NCI-H2227 (cell line): Measurements from ENCODE around the gene DES.

Experiments used
- DNase-seq: peaks from one replicate; lab custom pipeline; 2025; ENCODE audit not compliant: unreplicated experiment; lab: John Stamatoyannopoulos, UW

Gene DES

DNA sequence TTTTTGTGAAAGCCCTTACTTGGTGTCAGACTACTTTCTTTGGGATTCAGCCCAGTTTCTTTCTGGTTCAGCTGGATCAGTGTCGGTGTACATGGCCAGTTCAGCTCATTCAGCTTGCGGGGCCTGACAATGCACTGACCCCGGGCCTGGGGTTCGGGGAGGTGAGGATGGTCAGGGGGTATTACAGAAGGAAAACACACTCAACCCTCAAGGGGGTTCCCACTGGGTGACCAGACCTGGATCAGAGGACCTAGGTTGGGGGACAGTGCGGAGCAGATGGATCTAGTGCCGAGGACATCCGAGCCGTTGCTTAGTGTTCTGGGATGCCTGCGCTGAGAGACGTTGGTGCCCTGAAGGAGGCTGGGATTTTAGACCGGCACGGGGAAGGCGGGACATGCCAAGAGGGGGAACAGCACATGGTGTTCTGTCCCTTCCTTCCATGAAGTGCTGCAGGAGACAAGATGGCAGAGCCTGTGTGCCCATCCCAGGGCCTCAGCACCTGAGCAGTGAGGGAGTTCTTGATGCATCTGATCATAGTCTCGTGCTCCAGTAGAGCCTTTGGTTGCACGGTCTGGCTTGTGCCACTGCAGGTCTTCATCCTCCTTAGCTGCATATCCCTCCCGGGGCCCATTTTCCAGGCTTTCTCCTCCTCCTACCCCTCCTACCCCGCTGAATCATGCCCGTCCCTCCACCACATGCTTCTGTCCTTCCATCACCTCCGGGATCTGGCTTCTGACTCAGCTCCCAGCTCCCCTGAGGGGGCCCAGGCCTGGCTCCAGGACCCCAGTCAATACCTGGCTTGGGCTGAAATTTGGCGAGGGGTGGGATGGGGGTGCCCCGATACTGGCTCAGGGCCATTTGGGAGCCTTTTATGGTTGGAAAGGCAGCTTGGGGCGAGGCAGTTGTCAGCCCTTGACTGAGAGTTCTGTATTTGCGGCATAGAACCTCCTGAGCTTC lies 34.5 kb downstream of the DES start:
- DNase-seq: no peak

DNA sequence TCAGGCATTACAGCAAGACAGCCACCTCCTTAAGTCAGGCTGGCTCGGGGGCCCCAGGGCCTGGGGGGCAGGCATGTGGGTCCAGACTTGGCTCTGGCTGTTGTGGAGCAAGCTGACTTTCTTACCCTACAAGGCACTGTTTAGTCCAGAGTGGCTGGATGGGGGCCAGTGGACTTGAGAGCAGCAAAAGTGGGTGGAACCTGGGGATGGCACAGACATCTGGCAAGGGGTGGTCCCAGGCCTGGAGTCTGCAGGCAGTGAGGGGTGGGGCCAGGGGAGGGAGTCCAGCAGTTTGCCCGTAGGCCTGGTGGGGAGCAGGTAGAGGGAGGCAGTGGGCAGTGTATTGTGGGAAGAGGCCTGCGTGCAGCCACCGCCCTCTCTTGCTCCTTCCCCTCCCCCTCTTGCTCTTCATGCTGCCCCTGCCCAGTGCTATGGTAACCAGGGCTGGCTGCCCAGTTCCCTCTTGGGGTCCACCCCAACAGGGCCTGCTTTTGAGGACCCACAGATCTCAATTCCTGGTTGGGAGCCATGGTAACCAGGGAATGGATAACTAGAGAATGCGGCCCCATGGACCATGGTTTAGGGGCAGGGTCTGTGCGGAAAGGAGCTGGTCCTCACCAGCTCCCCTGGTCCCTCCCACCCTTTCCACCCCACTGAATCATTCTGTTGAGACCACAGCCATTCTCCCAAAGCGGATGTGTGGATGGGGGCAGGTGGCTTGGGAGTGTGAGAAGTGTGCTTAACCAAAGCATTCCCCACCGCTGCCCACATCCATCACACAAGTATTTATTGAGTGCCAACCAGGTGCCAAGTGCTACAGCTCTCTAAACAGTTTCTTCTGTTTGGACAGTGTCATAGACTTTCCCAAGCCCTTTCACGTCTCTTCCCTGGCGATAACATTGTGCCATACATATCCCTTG lies 35.8 kb downstream of the DES start:
- peak; percentile 70 for DNase-seq

DNA sequence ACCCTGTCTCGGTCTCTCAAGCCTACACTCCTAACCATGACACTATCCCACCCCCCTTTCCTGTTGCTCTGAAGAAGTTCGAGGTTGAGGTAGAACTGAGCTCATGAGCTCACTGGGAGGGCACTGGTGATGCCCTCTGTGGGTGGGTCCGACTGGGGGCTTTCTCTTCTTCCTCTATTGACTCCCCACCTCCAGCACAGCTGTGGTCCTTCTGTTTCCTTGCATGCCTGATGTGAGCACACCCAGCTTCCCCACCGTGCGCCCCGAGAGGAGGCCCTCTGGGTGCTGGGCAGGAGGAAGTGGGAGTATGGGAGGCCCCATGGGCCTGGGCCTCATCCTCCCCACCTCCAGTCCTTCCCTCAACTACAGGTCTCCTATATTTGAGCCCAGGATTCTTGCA lies 37.4 kb downstream of the DES start:
- DNase-seq: no peak

DNA sequence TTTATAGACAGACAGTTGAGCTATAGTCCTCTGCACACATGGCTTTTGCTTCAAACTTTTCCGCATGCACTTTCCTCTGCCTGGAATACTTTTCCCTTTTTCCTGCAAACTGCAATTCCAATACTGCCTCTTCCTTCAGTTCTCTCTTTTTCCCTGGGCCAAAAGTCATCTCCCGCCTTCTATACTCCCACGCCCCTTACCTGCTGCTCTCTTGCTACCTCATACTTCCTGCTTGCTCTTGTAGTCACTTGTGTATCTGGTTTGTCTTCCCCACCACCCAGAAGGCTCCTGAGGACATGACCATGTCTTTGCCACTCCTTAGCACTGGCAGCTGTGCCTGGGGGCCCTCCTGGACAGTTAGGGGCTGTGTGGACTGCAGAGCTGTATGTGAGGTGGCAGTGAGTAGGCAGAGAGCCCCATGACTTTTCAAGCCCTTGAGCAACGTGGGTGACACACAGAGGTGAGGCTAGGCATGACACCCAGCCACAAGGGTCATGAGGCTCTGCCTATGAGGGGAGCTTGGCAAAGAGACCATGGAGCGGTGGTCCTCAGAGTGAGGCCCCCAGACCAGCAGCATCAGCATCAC lies 39.7 kb downstream of the DES start:
- DNase-seq: no peak

DNA sequence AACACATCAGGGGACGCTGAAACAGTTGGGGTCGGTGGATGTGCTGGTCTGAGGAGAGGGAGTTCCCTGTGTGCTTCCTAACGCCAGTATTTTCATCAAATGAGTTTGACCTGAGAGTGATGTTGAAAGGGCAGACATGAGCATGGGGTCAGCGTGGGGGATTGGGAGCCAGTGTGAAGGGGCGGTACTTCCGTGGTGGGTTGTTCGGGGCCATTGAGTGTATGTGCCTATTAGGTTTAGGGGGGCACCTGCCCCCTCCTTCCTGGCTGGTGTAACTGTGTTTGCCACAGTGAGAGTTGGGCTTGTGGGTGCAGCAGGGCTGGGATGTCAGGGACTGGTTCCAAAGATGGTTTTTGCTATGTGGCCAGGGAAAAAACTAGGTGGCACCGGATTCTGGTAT lies 40.8 kb downstream of the DES start:
- no peak for DNase-seq

DNA sequence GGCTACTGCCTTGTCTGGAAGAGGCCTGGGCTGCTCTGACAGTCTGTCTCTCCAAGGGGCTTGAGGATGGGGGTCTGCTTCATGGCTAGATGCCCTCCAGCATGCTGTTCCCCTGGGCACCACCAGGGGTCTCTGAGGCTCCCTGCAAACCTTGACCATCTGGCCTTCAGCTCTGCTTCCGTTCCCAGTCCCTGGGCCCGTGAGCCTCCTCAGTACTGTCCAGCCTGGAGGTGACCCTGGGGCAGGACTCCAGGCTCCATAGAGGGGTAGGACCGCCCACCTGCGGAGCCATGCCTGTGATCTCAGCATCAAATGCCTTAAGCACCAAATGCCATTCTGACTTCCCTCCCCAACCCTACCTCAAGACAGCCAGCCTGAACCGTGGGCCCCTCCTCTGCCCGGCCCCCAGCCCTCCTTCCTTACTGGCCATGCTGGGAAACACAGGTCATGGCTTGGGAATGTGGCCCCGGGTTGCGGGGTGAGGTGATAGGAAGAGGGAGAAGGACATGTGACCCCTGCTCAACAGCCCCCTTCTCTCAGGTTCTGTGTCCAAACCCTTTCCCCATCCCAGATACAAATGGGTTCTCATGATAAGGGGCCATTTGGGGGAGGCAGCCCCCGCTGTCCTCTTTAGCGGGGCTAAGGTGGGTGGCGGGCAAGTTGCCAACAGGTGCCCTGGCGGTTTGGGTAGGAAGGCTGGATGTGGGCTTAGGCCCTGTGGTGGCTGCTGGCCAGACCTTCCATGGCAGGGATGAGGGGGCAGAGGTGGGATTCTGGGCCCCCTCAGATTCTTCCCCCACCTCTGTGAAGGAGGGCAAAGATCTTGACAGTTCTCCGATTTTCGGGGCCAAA lies 41.5 kb downstream of the DES start:
- DNase-seq: peak; percentile 67

DNA sequence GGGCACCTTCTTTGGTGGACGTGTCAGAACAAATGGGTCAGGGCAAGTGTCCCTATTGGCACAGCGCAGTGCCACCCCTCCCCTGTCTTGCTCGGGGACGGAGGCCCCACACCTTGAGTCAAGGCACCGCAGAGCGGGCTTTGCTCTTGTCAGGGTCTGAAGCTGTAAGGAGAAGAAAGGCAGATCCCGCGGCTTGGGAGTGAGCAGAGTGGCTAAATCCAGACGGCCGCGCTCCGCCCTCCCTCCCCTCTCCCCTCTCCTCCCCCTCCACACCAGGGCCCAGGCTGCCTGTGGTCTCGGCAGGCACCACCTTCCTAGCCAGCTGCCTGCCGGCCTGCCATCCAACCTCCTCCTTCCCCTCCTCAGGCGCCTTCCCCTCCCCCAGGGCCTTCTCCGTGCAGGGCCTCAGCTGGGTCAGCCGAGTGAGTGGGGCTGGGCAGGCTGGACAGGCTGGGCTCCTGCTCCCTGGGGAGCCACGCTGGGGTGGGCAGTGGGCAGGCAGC lies 42.3 kb downstream of the DES start:
- DNase-seq: peak; percentile 84

DNA sequence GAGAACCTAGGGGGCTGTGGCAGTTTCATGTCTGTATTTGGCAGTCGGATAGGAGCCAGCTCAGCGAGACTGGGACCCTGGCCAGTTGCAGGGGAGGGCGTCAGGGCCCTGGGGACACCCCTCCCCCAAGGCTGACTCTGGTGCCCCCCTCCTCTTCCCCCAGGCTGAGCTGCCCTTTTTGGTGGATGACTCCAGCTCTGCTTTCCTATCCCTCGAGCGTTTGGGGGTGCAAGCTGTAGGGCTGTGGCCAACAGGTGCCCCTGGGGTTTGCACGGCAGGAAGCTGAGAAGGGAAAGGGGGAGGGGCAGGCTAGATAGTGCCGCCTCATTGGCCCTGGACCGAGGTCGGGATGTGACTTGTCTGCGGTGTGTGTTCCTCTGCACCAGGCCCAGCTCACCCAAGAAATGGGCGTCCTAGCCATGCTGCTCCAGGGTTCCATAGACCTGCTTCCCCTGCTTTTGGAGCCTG lies 42.9 kb downstream of the DES start:
- no peak for DNase-seq

DNA sequence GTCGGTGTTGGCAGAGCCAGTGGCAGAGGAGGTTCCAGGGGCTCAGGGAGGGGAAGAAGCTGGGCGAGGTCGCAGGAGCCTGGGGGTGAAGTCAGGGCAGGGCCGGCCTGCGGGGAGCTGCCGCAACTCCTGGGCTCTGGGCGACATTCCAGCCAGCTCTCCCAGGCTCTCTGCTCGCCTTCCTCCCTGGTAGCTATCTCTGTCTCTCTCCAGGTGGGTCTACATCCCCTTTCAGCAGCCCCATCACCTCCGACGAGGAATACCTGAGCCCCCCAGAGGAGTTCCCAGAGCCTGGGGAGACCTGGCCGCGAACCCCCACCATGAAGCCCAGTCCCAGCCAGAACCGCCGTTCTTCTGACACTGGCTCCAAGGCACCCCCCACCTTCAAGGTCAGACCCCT lies 43.5 kb downstream of the DES start:
- no peak for DNase-seq

DNA sequence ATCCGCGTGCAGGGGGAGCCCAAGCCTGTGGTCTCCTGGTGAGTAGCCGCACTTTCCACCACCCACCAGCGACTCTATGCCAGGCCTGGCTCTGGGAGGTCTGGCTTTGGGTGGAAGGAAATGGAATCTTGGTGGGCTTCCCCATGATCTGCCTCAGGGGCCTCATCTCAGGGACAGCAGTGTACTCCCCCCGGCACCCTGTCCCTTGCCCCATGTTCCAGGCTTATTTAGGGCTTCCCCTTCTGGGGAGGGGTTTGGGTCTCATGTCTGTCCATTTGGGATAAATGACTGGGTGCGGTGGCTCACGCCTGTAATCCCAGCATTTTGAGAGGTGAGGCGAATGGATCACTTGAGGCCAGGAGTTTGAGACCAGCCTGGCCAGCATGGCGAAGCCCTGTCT lies 44.2 kb downstream of the DES start:
- DNase-seq: no peak

DNA sequence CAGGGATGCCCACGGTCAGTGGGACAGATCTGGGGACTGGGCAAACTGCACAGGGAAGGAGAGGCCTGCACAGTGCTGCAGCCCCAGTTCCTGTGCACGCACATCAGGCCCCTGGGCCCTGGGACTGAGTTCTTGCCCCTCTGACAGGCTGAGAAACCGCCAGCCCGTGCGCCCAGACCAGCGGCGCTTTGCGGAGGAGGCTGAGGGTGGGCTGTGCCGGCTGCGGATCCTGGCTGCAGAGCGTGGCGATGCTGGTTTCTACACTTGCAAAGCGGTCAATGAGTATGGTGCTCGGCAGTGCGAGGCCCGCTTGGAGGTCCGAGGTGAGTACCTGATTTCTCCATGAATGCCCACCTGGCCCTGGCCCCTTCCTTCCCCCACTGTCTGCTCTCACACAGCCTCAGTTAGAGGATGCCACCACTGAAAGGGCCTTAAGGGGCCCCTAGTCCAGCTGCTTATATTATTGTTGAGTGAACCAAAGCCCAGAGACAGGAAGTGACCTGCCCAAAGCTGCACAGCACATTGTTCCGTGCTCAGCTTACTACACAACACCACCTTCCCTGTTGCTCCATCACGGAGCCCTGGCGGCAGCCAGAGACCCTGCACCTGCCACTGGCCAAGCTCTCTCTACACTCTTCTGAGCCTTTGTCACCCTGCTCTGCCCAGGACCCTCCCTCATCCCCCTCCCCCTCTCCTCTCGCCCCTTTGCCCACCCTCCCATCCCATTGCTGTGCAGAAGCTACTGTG lies 46.3 kb downstream of the DES start:
- no peak for DNase-seq

DNA sequence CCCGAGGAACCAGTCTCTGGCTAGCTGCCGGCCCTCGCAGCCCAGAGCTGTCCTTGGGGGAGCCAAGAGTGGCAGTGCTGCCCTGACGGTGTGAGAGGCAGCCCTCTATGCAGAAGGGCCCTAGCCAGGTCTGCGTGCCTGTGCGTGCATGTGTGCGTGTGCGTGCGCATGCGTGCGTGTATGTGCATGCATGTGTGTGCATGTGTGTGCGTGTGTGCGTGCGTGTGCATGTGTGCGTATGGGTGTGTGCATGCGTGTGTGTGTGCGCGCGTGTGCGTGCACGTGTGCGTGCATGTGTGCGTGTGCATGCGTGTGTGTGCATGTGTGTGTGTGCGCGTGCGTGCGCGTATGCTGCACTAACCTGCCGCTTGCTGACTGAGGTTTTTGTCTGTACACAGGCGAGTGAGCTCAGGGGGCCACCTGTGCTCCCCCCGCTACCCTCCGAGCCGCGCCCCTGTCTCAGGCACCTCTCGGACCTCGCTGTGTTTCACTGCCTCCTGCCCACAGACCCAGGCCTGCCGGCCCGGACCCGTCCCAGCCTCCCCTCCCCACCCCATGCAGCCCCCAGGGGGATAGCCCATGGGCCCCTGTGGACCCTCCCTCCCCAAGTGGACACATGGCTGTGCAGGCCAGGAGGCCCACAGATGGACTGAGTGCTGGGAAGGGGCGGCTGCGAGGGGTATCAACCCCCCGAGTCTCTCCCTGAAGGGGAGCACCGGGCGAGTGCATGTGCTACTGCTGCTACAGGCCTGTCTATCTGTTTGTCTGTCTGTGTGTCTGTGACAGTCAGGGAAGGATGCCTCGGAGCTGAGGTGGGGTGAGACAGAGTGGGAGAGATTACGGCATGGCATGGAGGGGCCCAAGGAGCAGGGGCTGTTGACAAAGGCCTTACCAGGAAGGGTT lies 47.7 kb downstream of the DES start:
- DNase-seq: no peak

DNA sequence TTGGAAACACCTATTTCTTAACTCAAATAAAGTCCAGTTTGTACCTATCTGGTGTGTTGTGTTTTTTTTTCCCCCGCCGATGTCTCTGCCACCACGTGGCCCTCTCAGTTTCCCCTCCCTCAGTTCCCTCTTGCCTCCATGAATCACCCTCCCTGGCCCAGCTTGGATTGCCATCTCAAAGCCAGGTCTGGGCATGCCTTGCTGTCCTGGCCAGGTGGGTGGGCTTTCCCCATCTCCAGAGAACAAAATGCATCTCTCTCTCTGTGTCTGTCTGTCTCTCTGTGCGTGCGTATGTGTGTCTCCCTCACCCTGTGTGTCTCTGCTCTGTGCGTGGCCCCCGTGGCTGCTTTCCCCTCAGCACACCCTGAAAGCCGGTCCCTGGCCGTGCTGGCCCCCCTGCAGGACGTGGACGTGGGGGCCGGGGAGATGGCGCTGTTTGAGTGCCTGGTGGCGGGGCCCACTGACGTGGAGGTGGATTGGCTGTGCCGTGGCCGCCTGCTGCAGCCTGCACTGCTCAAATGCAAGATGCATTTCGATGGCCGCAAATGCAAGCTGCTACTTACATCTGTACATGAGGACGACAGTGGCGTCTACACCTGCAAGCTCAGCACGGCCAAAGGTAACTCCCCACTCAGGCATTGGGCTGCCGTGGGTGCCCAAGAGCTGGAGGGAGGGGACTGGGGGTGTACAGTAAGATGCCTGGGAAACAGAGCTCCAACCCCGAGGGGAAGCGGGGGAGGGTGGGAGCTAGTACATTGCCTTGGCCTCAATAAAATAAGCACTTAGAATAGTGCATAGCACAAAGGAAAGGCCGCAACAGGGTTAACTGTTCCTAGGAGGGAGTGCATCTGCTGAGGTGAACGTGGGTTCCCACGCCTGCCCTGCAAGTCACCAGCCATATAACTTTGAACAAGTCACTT lies 48.9 kb downstream of the DES start:
- no peak for DNase-seq

DNA sequence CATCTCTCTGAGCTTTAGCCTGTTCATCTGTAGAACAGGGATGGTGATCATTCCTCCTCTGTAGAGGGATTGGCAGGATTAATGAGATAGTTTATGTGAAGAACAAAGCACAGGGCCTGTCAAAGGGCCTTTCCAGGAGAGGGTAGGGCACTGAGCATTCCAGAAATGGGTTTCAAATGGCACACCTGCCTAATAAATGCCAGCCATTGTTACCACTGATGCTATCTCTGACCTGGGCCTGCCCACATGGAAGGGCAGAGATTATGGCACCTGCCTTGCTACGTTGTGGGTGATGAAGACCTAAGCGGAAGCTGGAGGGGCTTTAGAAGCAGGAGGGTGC lies 49.5 kb downstream of the DES start:
- DNase-seq: no peak

DNA sequence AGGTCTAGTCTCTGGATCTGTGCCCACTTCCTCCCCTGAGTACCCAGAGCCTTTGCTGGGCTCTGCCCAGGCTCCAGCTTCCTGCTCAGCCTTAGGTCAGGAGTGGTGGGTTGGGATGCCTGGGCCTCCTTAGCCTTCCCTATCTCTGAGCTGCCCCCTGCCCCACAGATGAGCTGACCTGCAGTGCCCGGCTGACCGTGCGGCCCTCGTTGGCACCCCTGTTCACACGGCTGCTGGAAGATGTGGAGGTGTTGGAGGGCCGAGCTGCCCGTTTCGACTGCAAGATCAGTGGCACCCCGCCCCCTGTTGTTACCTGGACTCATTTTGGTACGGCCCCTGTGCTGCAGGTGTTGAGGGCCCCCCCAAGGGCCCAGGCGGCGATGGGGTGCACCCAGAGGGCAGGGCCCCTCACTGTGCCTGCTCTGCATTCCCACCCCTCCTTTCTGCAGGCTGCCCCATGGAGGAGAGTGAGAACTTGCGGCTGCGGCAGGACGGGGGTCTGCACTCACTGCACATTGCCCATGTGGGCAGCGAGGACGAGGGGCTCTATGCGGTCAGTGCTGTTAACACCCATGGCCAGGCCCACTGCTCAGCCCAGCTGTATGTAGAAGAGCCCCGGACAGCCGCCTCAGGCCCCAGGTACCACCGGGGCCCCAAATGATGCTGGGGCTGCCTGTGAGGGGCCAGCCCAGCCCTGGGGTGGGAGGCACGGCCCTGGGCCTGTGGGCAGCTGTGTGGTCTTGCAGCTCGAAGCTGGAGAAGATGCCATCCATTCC lies 50.4 kb downstream of the DES start:
- DNase-seq: no peak

DNA sequence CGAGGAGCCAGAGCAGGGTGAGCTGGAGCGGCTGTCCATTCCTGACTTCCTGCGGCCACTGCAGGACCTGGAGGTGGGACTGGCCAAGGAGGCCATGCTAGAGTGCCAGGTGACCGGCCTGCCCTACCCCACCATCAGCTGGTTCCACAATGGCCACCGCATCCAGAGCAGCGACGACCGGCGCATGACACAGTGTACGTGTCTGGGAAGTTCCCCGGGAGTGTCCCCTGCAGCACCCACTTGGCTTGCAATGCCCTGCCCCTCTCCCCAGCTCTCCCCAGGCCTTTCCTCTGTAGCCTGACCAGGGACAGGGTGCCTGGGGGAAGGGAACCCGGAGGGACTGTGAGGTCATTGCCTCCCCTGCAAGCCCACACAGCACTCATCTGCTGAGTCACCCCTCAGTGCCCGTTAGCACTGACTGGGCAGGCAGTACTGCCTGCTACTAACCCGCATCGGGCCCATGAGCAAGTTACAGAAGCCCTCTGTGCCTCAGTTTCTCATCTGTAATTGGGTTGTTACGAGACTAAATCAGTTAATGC lies 51.1 kb downstream of the DES start:
- no peak for DNase-seq

DNA sequence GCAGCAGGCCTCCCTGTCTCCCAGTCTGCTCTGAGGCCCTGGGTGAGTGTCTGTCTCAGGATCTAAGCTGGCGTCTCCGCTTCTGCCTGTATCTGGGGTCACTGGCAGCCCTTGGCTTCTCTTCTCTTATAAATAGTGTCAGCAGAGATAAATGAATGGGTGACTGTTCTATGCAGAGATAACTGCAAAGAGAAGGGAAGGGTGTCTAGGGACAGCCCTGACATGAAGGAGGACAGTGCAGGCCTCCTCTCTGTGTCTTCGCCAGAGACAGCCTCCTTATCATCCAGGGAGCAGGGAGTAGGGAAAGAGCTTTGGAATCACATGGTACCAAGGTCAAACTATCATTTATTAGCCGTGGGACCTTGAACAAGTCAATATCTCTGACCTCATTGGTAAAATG lies 52.3 kb downstream of the DES start:
- no peak for DNase-seq
